ENCODE data around the gene DDX52. TPM values are rescaled to one million over a fixed set of nuclear protein-coding genes. Genes with fewer than 3 reads are reported as not detected.

DDX52 gene
- total RNA-seq, 4 donors from 2014 or later: 13.1 to 17.9 (median 14.1) TPM

GRCh38 chr17:37608351-37609169, 34.7 kb downstream of the DDX52 start:
- H3K36me3 ChIP-seq: peaks cover 2 to 21% (median 8%) of the 10 kb centered on the region in 4 donors
- WGBS: under 1% methylated on average over 14 of the region's 26 CpGs
- H3K27ac ChIP-seq (replicated peaks in 1 of 4): peak overlapping the region; percentile 85 to 94 (median 90)
- peak overlapping the region; percentile 65 to 97 (median 85) for H3K4me3 ChIP-seq
- DNase-seq (ENCODE audit: extremely low spot score): no peak
- H3K27me3 ChIP-seq: no peaks in the 10 kb centered on the region
- TF ChIP-seq POLR2A (IDR thresholded peaks at IDR 0.05; ENCODE audit: low read depth): no peak
- no peak for TF ChIP-seq POLR2AphosphoS5 (IDR thresholded peaks at IDR 0.05)
- peaks cover 20 to 46% (median 46%) of the 10 kb centered on the region in 4 donors for H3K4me1 ChIP-seq
- H3K9me3 ChIP-seq: no peaks in the 10 kb centered on the region
- intact Hi-C loops (cut with DNase I): no loop called here

GRCh38 chr17:37607637-37608331, 35.5 kb downstream of the DDX52 start:
- TF ChIP-seq POLR2A (IDR thresholded peaks at IDR 0.05; ENCODE audit: low read depth): no peak
- no peak for TF ChIP-seq POLR2AphosphoS5 (IDR thresholded peaks at IDR 0.05)
- TF ChIP-seq CTCF (IDR thresholded peaks at IDR 0.05): no peak
- TF ChIP-seq EP300 (IDR thresholded peaks at IDR 0.05): no peak
- WGBS: 73% methylated on average over 26 of the region's 26 CpGs
- Histone ChIP-seq H3K27ac (replicated peaks in 1 of 4) (peak overlapping the region in 3 of 4 donors; percentile 86 to 94 (median 94)), H3K36me3 (peaks cover 0 to 16% (median under 1%) of the 10 kb centered on the region in 4 donors), H3K9me3 (no peaks in the 10 kb centered on the region), H3K4me3 (peak overlapping the region; percentile 65 to 97 (median 85)), H3K27me3 (no peaks in the 10 kb centered on the region), H3K4me1 (peaks cover 20 to 46% (median 46%) of the 10 kb centered on the region in 4 donors)
- intact Hi-C loops (cut with DNase I): no loop called here
- no peak for DNase-seq (ENCODE audit: extremely low spot score)

GRCh38 chr17:37605813-37606505, 37.3 kb downstream of the DDX52 start:
- Histone ChIP-seq H3K4me3 (no peak overlapping the region), H3K9me3 (no peaks in the 10 kb centered on the region), H3K27ac (replicated peaks in 1 of 4) (no peak overlapping the region), H3K27me3 (no peaks in the 10 kb centered on the region), H3K36me3 (peaks cover 0 to 9% (median 0%) of the 10 kb centered on the region in 4 donors), H3K4me1 (peaks cover 20 to 52% (median 46%) of the 10 kb centered on the region in 4 donors)
- WGBS: 77% methylated on average over 7 of the region's 7 CpGs
- intact Hi-C loops (cut with DNase I): no loop called here
- TF ChIP-seq POLR2A (IDR thresholded peaks at IDR 0.05; ENCODE audit: low read depth) (no peak), CTCF (IDR thresholded peaks at IDR 0.05) (no peak)
- DNase-seq (ENCODE audit: extremely low spot score): no peak

GRCh38 chr17:37605081-37605480, 38.2 kb downstream of the DDX52 start:
- Histone ChIP-seq H3K27me3 (no peaks in the 10 kb centered on the region), H3K4me1 (peaks cover 20 to 52% (median 45%) of the 10 kb centered on the region in 4 donors), H3K4me3 (no peak overlapping the region), H3K36me3 (peaks cover 0 to 18% (median 2%) of the 10 kb centered on the region in 4 donors), H3K27ac (replicated peaks in 1 of 4) (no peak overlapping the region), H3K9me3 (no peaks in the 10 kb centered on the region)
- 62% methylated on average over 4 of the region's 4 CpGs for WGBS
- TF ChIP-seq POLR2AphosphoS5 (IDR thresholded peaks at IDR 0.05): no peak
- TF ChIP-seq POLR2A (IDR thresholded peaks at IDR 0.05; ENCODE audit: low read depth): no peak
- no peak for TF ChIP-seq CTCF (IDR thresholded peaks at IDR 0.05)
- TF ChIP-seq EP300 (IDR thresholded peaks at IDR 0.05): no peak
- no peak for DNase-seq (ENCODE audit: extremely low spot score)
- intact Hi-C loops (cut with DNase I): no loop called here

Measured in esophagus muscularis mucosa (tissue), 4 donors.